Measurements from ENCODE around the gene SPRN.
"Not testable (repeated sequence)": the region's sequence is repeated elsewhere in the genome, so short reads cannot be mapped to it uniquely, and the experiment has no call there.

SPRN gene

GRCh38 chr10:133424601-133425000, at the start of gene SPRN:
Gene SPRN (minus strand): TSS chr10:133424625. CDS start chr10:133423681, 944 bp downstream.
- H3K4me3 ChIP-seq = peak within 1 kb of the TSS; percentile 60
- not testable (repeated sequence) for H3K27ac ChIP-seq, H3K9me3 ChIP-seq, H3K9ac ChIP-seq
- peaks cover 14% of the 10 kb centered on the region for H3K4me1 ChIP-seq
- peaks cover 38% of the 10 kb centered on the region for H3K27me3 ChIP-seq
- H3K36me3 ChIP-seq = peaks cover 16% of the 10 kb centered on the region
- peak within 1 kb of the TSS; percentile 84 for H3K4me2 ChIP-seq
- peaks cover 41% of the 10 kb centered on the region for H4K20me1 ChIP-seq

GRCh38 chr10:133474027-133474426, 49.6 kb upstream of the SPRN start:
- TF ChIP-seq Cebpa-rat (IDR thresholded peaks at IDR 0.05) = no peak
- Histone ChIP-seq H3K4me3 (no peak overlapping the region), H3K4me2 (no peak overlapping the region), H3K9ac (no peak overlapping the region), H4K20me1 (no peaks in the 10 kb centered on the region), H3K9me3 (no peaks in the 10 kb centered on the region), H3K36me3 (no peaks in the 10 kb centered on the region), H3K27ac (no peak overlapping the region), H3K27me3 (0 out of 2 replicates have a peak, but pooled peaks cover 4% of the 10 kb centered on the region), H3K4me1 (peaks cover 12% of the 10 kb centered on the region)

- Histone ChIP-seq H3K4me2 (peak overlapping the region; percentile 18), H3K4me1 (peaks cover 12% of the 10 kb centered on the region), H3K27me3 (0 out of 2 replicates have a peak, but pooled peaks cover 4% of the 10 kb centered on the region), H4K20me1 (no peaks in the 10 kb centered on the region), H3K9me3 (no peaks in the 10 kb centered on the region), H3K4me3 (no peak overlapping the region), H3K27ac (no peak overlapping the region), H3K9ac (no peak overlapping the region), H3K36me3 (no peaks in the 10 kb centered on the region)
- no peak for TF ChIP-seq Cebpa-rat (IDR thresholded peaks at IDR 0.05)
Measured at GRCh38 chr10:133473270-133473669, 48.8 kb upstream of the SPRN start.

- Histone ChIP-seq H3K27ac (no peak overlapping the region), H3K36me3 (no peaks in the 10 kb centered on the region), H3K9me3 (no peaks in the 10 kb centered on the region), H4K20me1 (no peaks in the 10 kb centered on the region), H3K4me2 (no peak overlapping the region), H3K27me3 (0 out of 2 replicates have a peak, but pooled peaks cover 2% of the 10 kb centered on the region), H3K9ac (no peak overlapping the region), H3K4me1 (peaks cover 12% of the 10 kb centered on the region), H3K4me3 (no peak overlapping the region)
- no peak for TF ChIP-seq Cebpa-rat (IDR thresholded peaks at IDR 0.05)
Measured at GRCh38 chr10:133471300-133472109, 47.1 kb upstream of the SPRN start.

- H3K4me1 ChIP-seq = peaks cover 12% of the 10 kb centered on the region
- H3K9me3 ChIP-seq, H3K9ac ChIP-seq, H3K27me3 ChIP-seq, H3K36me3 ChIP-seq, H4K20me1 ChIP-seq, H3K4me2 ChIP-seq, H3K27ac ChIP-seq, H3K4me3 ChIP-seq: not testable (repeated sequence)
Measured at GRCh38 chr10:133469205-133469604, 44.8 kb upstream of the SPRN start.

- H4K20me1 ChIP-seq = no peaks in the 10 kb centered on the region
- H3K4me2 ChIP-seq = no peak overlapping the region
- no peak for TF ChIP-seq Cebpa-rat (IDR thresholded peaks at IDR 0.05)
- H3K9me3 ChIP-seq = no peaks in the 10 kb centered on the region
- no peak overlapping the region for H3K27ac ChIP-seq
- H3K4me3 ChIP-seq = no peak overlapping the region
- no peak overlapping the region for H3K9ac ChIP-seq
- H3K4me1 ChIP-seq = peaks cover 2% of the 10 kb centered on the region; the same call in 1 of the 2 replicates
- H3K27me3 ChIP-seq = no peaks in the 10 kb centered on the region
- no peaks in the 10 kb centered on the region for H3K36me3 ChIP-seq
Measured at GRCh38 chr10:133467286-133467911, 43.0 kb upstream of the SPRN start.

- no peak overlapping the region for H3K9ac ChIP-seq
- TF ChIP-seq Cebpa-rat (IDR thresholded peaks at IDR 0.05) = no peak
- H3K27ac ChIP-seq = no peak overlapping the region
- no peaks in the 10 kb centered on the region for H4K20me1 ChIP-seq
- H3K27me3 ChIP-seq = no peaks in the 10 kb centered on the region
- no peaks in the 10 kb centered on the region for H3K9me3 ChIP-seq
- no peak overlapping the region for H3K4me2 ChIP-seq
- H3K4me1 ChIP-seq = no peaks in the 10 kb centered on the region
- H3K36me3 ChIP-seq = no peaks in the 10 kb centered on the region
- H3K4me3 ChIP-seq = no peak overlapping the region
Measured at GRCh38 chr10:133466683-133467275, 42.4 kb upstream of the SPRN start.

GRCh38 chr10:133465950-133466474, 41.6 kb upstream of the SPRN start:
- no peaks in the 10 kb centered on the region for H3K36me3 ChIP-seq
- H3K27me3 ChIP-seq = no peaks in the 10 kb centered on the region
- H3K27ac ChIP-seq = no peak overlapping the region
- no peak for TF ChIP-seq Cebpa-rat (IDR thresholded peaks at IDR 0.05)
- no peak overlapping the region for H3K9ac ChIP-seq
- H4K20me1 ChIP-seq = no peaks in the 10 kb centered on the region
- H3K9me3 ChIP-seq = no peaks in the 10 kb centered on the region
- H3K4me1 ChIP-seq = no peaks in the 10 kb centered on the region
- H3K4me3 ChIP-seq = no peak overlapping the region
- no peak overlapping the region for H3K4me2 ChIP-seq

GRCh38 chr10:133465191-133465949, 40.9 kb upstream of the SPRN start:
- H3K4me1 ChIP-seq = no peaks in the 10 kb centered on the region
- no peak overlapping the region for H3K4me2 ChIP-seq
- H3K36me3 ChIP-seq = no peaks in the 10 kb centered on the region
- TF ChIP-seq Cebpa-rat (IDR thresholded peaks at IDR 0.05) = no peak
- H4K20me1 ChIP-seq = no peaks in the 10 kb centered on the region
- no peaks in the 10 kb centered on the region for H3K9me3 ChIP-seq
- no peak overlapping the region for H3K4me3 ChIP-seq
- no peak overlapping the region for H3K9ac ChIP-seq
- no peak overlapping the region for H3K27ac ChIP-seq
- no peaks in the 10 kb centered on the region for H3K27me3 ChIP-seq
